K562 (cell line): ENCODE results near the gene PNPLA2. TPM values are rescaled to one million over a fixed set of nuclear protein-coding genes. Genes with fewer than 3 reads are reported as not detected.

Experiments used
- ATAC-seq: fragments of 200-7000 bp; cut with Tn5 transposase; 3 replicates; pipeline ENCODE4 v1.9.1; 2020; ENCODE audit warnings: moderate library complexity
- BruUV-seq: library from RNA; stranded (reverse); fragments of 400-500 nt; replicated peaks from 2 replicates; lab custom pipeline; 2021; lab: Mats Ljungman, UMichigan
- CTCF ChIA-PET: fragments of 300-600 bp; formaldehyde crosslinking; extraction: SDS; loops from one replicate; lab custom pipeline; 2021; ENCODE audit warnings: low intra/inter-chr PET ratio; lab: Yijun Ruan, JAX
- POLR2A ChIA-PET: fragments of 300-600, 350-650 bp; sonication (Branson Sonifier 250); formaldehyde crosslinking; extraction: SDS; loops from one replicate; lab custom pipeline; 2021; ENCODE audit warnings: antibody characterized with exemption, inconsistent platforms; lab: Yijun Ruan, JAX
- DNase-seq, 4 experiments: peaks; one replicate each; pipeline versions ENCODE4 v3.0.0 to v3.0.0-alpha.2; 2011 to 2018; ENCODE audit warnings: low spot score in 3 of 4, mixed read lengths in 3 of 4; ENCODE audit errors: extremely low read depth in 1 of 4
- FAIRE-seq: peaks from 2 replicates; lab custom pipeline; 2011; peaks lifted over from hg19 to GRCh38; lab: Jason Lieb, UNC
- H2AFZ ChIP-seq: 2 replicates; pipeline ENCODE4 v1.6.0; 2011; ENCODE audit warnings: low read depth, low read length, control low read depth, inconsistent platforms
- H3K27ac ChIP-seq: fragments of 200-600 bp; 3 replicates; pipeline ENCODE4 v1.8.0; 2011; ENCODE audit warnings: low read depth, mild to moderate bottlenecking, control low read depth, inconsistent platforms, low read length, moderate library complexity, mixed read lengths; ENCODE audit errors: extremely low read depth
- H3K27me3 ChIP-seq, 2 experiments: fragments of 300-600 bp in 1 of 2; 2 replicates in 1 of 2; 3 replicates in 1 of 2; pipeline versions ENCODE4 v1.6.0 to v1.8.0; 2011; ENCODE audit warnings: inconsistent platforms in 2 of 2, low read length in 2 of 2, mild to moderate bottlenecking in 1 of 2, mixed read lengths in 1 of 2, moderate library complexity in 1 of 2; ENCODE audit not compliant: control insufficient read depth in 2 of 2, insufficient read depth in 2 of 2
- H3K36me3 ChIP-seq: fragments of 300-600 bp; 3 replicates; pipeline ENCODE4 v1.8.0; 2011; ENCODE audit warnings: mild to moderate bottlenecking, low read length, inconsistent platforms; ENCODE audit not compliant: control insufficient read depth, insufficient read depth
- H3K4me1 ChIP-seq, 2 experiments: fragments of 200-600 bp in 1 of 2; replicated peaks in 1 of 2; 2 replicates in 1 of 2; 3 replicates in 1 of 2; pipeline versions ENCODE4 v1.5.1 to v1.8.0; 2011; ENCODE audit warnings: inconsistent platforms in 2 of 2, low read length in 2 of 2, mild to moderate bottlenecking in 1 of 2, mixed read lengths in 1 of 2, moderate library complexity in 1 of 2; ENCODE audit not compliant: control insufficient read depth in 2 of 2, insufficient read depth in 2 of 2
- H3K4me2 ChIP-seq: 2 replicates; pipeline ENCODE4 v1.6.1; 2011; ENCODE audit warnings: low read length, control low read depth, inconsistent platforms, mixed read lengths; ENCODE audit not compliant: insufficient read depth
- H3K4me3 ChIP-seq: fragments of 200-600 bp; sonication (generic), shearing (Covaris generic); 2 replicates; pipeline ENCODE4 v1.5.1; 2016; ENCODE audit warnings: control low read depth, inconsistent platforms
- H3K79me2 ChIP-seq: fragments of 200-600 bp; 3 replicates; pipeline ENCODE4 v1.8.0; 2011; ENCODE audit warnings: low read length, inconsistent platforms; ENCODE audit not compliant: control insufficient read depth, insufficient read depth
- H3K9ac ChIP-seq, 2 experiments: 2 replicates each; pipeline versions ENCODE4 v1.6.0 to v1.6.1; 2011; ENCODE audit warnings: low read depth in 2 of 2, low read length in 2 of 2, control low read depth in 1 of 2, inconsistent platforms in 1 of 2, mild to moderate bottlenecking in 1 of 2, mixed read lengths in 1 of 2; ENCODE audit not compliant: insufficient read depth in 1 of 2
- H3K9me1 ChIP-seq: one replicate; pipeline ENCODE4 v1.6.0; 2011; ENCODE audit warnings: inconsistent platforms, mild to moderate bottlenecking, low read length, moderate library complexity; ENCODE audit not compliant: control insufficient read depth, insufficient read depth
- H3K9me3 ChIP-seq: replicated peaks from 2 replicates; pipeline ENCODE4 v1.5.1; 2011; ENCODE audit warnings: low read depth, low read length, inconsistent platforms; ENCODE audit not compliant: control insufficient read depth, insufficient read depth
- H4K20me1 ChIP-seq: replicated peaks from 2 replicates; pipeline ENCODE4 v1.6.1; 2011; ENCODE audit warnings: low read length, inconsistent platforms, mixed read lengths; ENCODE audit not compliant: control insufficient read depth, insufficient read depth
- BRD4 ChIP-seq: fragments of 200-600 bp; sonication (generic); IDR thresholded peaks from 2 replicates; pipeline ENCODE4 v1.6.1; 2017; ENCODE audit warnings: inconsistent platforms
- HOXB6 ChIP-seq: fragments of 250-450 bp; sonication (Bioruptor Pico); IDR thresholded peaks from 2 replicates; pipeline ENCODE4 v1.5.1; 2022; ENCODE audit warnings: mild to moderate bottlenecking, borderline replicate concordance
- SP1 ChIP-seq: sonication (generic); formaldehyde crosslinking; IDR thresholded peaks from 2 replicates; pipeline ENCODE4 v1.8.1; 2022; ENCODE audit warnings: mild to moderate bottlenecking, missing genetic modification reagents
- SREBF1 ChIP-seq: fragments of 150-350 bp; IDR thresholded peaks from 2 replicates; pipeline ENCODE4 v1.6.1; 2014; ENCODE audit warnings: antibody characterized with exemption, low read depth, low read length, borderline replicate concordance
- TAF7 ChIP-seq: fragments of 450-650 bp; IDR thresholded peaks from 2 replicates; pipeline ENCODE4 v1.6.1; 2016; ENCODE audit warnings: missing genetic modification characterization, missing compliant biosample characterization
- ZNF507 ChIP-seq: conservative IDR thresholded peaks from 2 replicates; pipeline ENCODE4 v1.6.1; 2017; ENCODE audit warnings: missing genetic modification characterization, missing compliant biosample characterization
- ZNF785 ChIP-seq: fragments of 250-450 bp; sonication (Bioruptor Pico); IDR thresholded peaks from 2 replicates; pipeline ENCODE4 v1.4.0; 2020; ENCODE audit warnings: mild to moderate bottlenecking
- WGBS: fragments of 100-300 bp; shearing (Covaris generic); methylation state at CpG from one replicate; pipeline ENCODE4 v1.1.6; 2016; ENCODE audit warnings: low coverage, mixed read lengths; ENCODE audit not compliant: insufficient coverage; ENCODE audit errors: missing lambda C conversion rate; 5-methylcytosine and 5-hydroxymethylcytosine counted together
- in situ Hi-C: fragments of 300-500 bp; cut with MboI; formaldehyde crosslinking; loops from 4 replicates; pipeline ENCODE4 v1.15.0; 2018; ENCODE audit warnings: inconsistent platforms, mixed read lengths
- intact Hi-C: fragments of 100-400 bp; cut with micrococcal nuclease; formaldehyde crosslinking; loops from 2 replicates; pipeline ENCODE4 v1.14.2; 2022
- polyA plus RNA-seq, 8 experiments: library from polyadenylated mRNA; depleted of rRNA in 4 of 8; stranded (reverse) in 5 of 8; unstranded in 3 of 8; fragments of >200 nt; fragmentation: Nextera tagmentation in 2 of 8; fragmentation: Illumina TruSeq in 1 of 8; extraction: Ambion mirVana in 2 of 8; extraction: Trizol in 1 of 8; gene quantifications; 2 replicates each; pipeline versions ENCODE4 v1.2.1 to v1.2.3, GENCODE V29; 2011 to 2014; ENCODE audit warnings: inconsistent platforms in 1 of 8, missing spikeins in 1 of 8
- total RNA-seq, 7 experiments: library from RNA; depleted of rRNA in 6 of 7; stranded (reverse); fragments of >200 nt in 6 of 7; fragmentation: Illumina TruSeq in 2 of 7; extraction: Trizol in 2 of 7; gene quantifications; 2 replicates each; pipeline versions ENCODE4 v1.2.1 to v1.2.3, GENCODE V29; 2011 to 2021; ENCODE audit warnings: low replicate concordance in 1 of 7
- TF ChIP-seq, protein P1 (sequence below), 2 experiments: fragments of 450-650 bp; conservative IDR thresholded peaks; 2 replicates each; pipeline ENCODE4 v1.6.1; 2017; ENCODE audit warnings: mild to moderate bottlenecking in 2 of 2, moderate library complexity in 2 of 2
- TF ChIP-seq, protein P2 (sequence below): fragments of 450-650 bp; IDR thresholded peaks from 2 replicates; pipeline ENCODE4 v1.6.1; 2016; ENCODE audit warnings: mild to moderate bottlenecking, moderate library complexity
- TF ChIP-seq, protein P3 (sequence below): sonication (generic); formaldehyde crosslinking; IDR thresholded peaks from 2 replicates; pipeline ENCODE4 v1.9.0; 2022; ENCODE audit warnings: mild to moderate bottlenecking, missing genetic modification reagents

Gene PNPLA2
- total and polyA plus RNA-seq, 9 of the 15 experiments (the other 6 are each of a cell fraction or from before 2014, with no cell fraction given), result 0.39 to 87.1 (median 8.4) TPM

DNA sequence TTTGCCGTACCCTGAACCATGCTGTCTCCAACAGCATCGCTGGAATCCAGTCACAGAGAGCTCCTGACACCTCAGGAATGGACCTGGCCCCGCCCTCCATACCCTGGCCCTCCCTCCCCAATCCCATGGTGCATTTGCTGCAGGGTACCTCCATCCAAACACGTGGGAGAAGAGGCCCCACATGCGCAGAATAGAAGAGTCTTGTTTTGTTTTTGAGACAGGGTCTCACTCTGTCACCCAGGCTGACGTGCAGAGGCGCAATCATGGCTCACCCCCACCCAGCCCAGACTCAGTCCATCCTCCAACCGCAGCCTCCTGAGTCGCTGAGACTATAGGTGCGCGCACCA is 2.3 kb upstream of the PNPLA2 start:
- FAIRE-seq (peak; percentile 26), DNase-seq (peak in 2 of 4 experiments; percentile 56 to 68), ATAC-seq (peak; percentile 7; the same call in 1 of the 3 replicates)
- no TSS peak for BruUV-seq
- POLR2A ChIA-PET, result interaction anchor here (0.8 to 5.2 kb wide), 5 partner anchors 9 to 27 kb away, joined by 3 to 36 read pairs (median 6); partner anchors contain the start of genes CEND1, POLR2L and TSPAN4
- no peak overlapping the region for H3K4me3 ChIP-seq
- H3K9me1 ChIP-seq, result peaks cover 6% of the 10 kb centered on the region
- H3K27me3 ChIP-seq, result no peaks in the 10 kb centered on the region
- 0 out of 2 replicates have a peak overlapping the region, but pooled peaks have one; percentile 32 for H2AFZ ChIP-seq
- H3K27ac ChIP-seq, result no peak overlapping the region
- peaks cover 25% of the 10 kb centered on the region for H4K20me1 ChIP-seq
- CTCF ChIA-PET, result no interaction called here
- in situ Hi-C loops (no loop called here), intact Hi-C loops (no loop called here)
- H3K36me3 ChIP-seq, result peaks cover 37% of the 10 kb centered on the region
- no peaks in the 10 kb centered on the region for H3K9me3 ChIP-seq
- no peak overlapping the region for H3K4me2 ChIP-seq
- H3K79me2 ChIP-seq, result peaks cover 43% of the 10 kb centered on the region
- WGBS, result 58% methylated on average over 10 of the region's 11 CpGs
- H3K9ac ChIP-seq, result no peak overlapping the region
- peaks cover 20 to 67% of the 10 kb centered on the region in 2 experiments; a peak in 4 of 5 replicates for H3K4me1 ChIP-seq
- TF ChIP-seq, protein P1, sequence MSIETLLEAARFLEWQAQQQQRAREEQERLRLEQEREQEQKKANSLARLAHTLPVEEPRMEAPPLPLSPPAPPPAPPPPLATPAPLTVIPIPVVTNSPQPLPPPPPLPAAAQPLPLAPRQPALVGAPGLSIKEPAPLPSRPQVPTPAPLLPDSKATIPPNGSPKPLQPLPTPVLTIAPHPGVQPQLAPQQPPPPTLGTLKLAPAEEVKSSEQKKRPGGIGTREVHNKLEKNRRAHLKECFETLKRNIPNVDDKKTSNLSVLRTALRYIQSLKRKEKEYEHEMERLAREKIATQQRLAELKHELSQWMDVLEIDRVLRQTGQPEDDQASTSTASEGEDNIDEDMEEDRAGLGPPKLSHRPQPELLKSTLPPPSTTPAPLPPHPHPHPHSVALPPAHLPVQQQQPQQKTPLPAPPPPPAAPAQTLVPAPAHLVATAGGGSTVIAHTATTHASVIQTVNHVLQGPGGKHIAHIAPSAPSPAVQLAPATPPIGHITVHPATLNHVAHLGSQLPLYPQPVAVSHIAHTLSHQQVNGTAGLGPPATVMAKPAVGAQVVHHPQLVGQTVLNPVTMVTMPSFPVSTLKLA (conservative IDR thresholded peaks at IDR 0.05), result peak; percentile 60 to 69; a peak in 3 of 4 replicates
- no peak for TF ChIP-seq SREBF1
- TF ChIP-seq, protein P2, sequence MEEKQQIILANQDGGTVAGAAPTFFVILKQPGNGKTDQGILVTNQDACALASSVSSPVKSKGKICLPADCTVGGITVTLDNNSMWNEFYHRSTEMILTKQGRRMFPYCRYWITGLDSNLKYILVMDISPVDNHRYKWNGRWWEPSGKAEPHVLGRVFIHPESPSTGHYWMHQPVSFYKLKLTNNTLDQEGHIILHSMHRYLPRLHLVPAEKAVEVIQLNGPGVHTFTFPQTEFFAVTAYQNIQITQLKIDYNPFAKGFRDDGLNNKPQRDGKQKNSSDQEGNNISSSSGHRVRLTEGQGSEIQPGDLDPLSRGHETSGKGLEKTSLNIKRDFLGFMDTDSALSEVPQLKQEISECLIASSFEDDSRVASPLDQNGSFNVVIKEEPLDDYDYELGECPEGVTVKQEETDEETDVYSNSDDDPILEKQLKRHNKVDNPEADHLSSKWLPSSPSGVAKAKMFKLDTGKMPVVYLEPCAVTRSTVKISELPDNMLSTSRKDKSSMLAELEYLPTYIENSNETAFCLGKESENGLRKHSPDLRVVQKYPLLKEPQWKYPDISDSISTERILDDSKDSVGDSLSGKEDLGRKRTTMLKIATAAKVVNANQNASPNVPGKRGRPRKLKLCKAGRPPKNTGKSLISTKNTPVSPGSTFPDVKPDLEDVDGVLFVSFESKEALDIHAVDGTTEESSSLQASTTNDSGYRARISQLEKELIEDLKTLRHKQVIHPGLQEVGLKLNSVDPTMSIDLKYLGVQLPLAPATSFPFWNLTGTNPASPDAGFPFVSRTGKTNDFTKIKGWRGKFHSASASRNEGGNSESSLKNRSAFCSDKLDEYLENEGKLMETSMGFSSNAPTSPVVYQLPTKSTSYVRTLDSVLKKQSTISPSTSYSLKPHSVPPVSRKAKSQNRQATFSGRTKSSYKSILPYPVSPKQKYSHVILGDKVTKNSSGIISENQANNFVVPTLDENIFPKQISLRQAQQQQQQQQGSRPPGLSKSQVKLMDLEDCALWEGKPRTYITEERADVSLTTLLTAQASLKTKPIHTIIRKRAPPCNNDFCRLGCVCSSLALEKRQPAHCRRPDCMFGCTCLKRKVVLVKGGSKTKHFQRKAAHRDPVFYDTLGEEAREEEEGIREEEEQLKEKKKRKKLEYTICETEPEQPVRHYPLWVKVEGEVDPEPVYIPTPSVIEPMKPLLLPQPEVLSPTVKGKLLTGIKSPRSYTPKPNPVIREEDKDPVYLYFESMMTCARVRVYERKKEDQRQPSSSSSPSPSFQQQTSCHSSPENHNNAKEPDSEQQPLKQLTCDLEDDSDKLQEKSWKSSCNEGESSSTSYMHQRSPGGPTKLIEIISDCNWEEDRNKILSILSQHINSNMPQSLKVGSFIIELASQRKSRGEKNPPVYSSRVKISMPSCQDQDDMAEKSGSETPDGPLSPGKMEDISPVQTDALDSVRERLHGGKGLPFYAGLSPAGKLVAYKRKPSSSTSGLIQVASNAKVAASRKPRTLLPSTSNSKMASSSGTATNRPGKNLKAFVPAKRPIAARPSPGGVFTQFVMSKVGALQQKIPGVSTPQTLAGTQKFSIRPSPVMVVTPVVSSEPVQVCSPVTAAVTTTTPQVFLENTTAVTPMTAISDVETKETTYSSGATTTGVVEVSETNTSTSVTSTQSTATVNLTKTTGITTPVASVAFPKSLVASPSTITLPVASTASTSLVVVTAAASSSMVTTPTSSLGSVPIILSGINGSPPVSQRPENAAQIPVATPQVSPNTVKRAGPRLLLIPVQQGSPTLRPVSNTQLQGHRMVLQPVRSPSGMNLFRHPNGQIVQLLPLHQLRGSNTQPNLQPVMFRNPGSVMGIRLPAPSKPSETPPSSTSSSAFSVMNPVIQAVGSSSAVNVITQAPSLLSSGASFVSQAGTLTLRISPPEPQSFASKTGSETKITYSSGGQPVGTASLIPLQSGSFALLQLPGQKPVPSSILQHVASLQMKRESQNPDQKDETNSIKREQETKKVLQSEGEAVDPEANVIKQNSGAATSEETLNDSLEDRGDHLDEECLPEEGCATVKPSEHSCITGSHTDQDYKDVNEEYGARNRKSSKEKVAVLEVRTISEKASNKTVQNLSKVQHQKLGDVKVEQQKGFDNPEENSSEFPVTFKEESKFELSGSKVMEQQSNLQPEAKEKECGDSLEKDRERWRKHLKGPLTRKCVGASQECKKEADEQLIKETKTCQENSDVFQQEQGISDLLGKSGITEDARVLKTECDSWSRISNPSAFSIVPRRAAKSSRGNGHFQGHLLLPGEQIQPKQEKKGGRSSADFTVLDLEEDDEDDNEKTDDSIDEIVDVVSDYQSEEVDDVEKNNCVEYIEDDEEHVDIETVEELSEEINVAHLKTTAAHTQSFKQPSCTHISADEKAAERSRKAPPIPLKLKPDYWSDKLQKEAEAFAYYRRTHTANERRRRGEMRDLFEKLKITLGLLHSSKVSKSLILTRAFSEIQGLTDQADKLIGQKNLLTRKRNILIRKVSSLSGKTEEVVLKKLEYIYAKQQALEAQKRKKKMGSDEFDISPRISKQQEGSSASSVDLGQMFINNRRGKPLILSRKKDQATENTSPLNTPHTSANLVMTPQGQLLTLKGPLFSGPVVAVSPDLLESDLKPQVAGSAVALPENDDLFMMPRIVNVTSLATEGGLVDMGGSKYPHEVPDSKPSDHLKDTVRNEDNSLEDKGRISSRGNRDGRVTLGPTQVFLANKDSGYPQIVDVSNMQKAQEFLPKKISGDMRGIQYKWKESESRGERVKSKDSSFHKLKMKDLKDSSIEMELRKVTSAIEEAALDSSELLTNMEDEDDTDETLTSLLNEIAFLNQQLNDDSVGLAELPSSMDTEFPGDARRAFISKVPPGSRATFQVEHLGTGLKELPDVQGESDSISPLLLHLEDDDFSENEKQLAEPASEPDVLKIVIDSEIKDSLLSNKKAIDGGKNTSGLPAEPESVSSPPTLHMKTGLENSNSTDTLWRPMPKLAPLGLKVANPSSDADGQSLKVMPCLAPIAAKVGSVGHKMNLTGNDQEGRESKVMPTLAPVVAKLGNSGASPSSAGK, result peak; percentile 59; the same call in 1 of the 2 replicates
- TF ChIP-seq ZNF785 (CRISPR knock-in tag), result no peak
- TF ChIP-seq ZNF507 (tag), result no peak
- TF ChIP-seq BRD4, result no peak
- TF ChIP-seq, protein P3, sequence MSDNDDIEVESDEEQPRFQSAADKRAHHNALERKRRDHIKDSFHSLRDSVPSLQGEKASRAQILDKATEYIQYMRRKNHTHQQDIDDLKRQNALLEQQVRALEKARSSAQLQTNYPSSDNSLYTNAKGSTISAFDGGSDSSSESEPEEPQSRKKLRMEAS (CRISPR knock-in tag), result peak; percentile 67
- TF ChIP-seq TAF7 (tag), result no peak
- no peak for TF ChIP-seq HOXB6 (CRISPR knock-in tag)
- TF ChIP-seq SP1 (CRISPR knock-in tag), result no peak
